Upper lobe of left lung (tissue), 6 donors: ENCODE data around the gene TGFBR3L. TPM values are rescaled to one million over a fixed set of nuclear protein-coding genes. Genes with fewer than 3 reads are reported as not detected.

ENCODE experiments used
- ATAC-seq, 2 donors: fragments of 200-7000 bp; cut with Tn5 transposase; one replicate each; pipeline ENCODE4 v1.9.1; 2022; ENCODE audit warnings: mild to moderate bottlenecking in 2 of 2, moderate library complexity in 2 of 2; ENCODE audit not compliant: low FRiP score in 2 of 2
- DNase-seq, 2 donors: peaks; one replicate each; pipeline ENCODE4 v3.0.0-alpha.2; 2019 to 2020
- H3K27ac ChIP-seq, 4 donors: fragments of 200-600 bp; sonication (generic); one replicate each; pipeline ENCODE4 v1.5.1; 2016 to 2019
- H3K27me3 ChIP-seq, 4 donors: fragments of 200-600 bp; sonication (generic); one replicate each; pipeline ENCODE4 v1.5.1; 2017 to 2019
- H3K36me3 ChIP-seq, 4 donors: fragments of 200-600 bp; sonication (generic); one replicate each; pipeline ENCODE4 v1.5.1; 2016 to 2019
- H3K4me1 ChIP-seq, 4 donors: fragments of 200-600 bp; sonication (generic); one replicate each; pipeline ENCODE4 v1.5.1; 2018 to 2019
- H3K4me3 ChIP-seq, 4 donors: fragments of 200-600 bp; sonication (generic); one replicate each; pipeline ENCODE4 v1.5.1; 2017 to 2019; ENCODE audit warnings: mild to moderate bottlenecking in 2 of 4, moderate library complexity in 1 of 4
- H3K9me3 ChIP-seq, 4 donors: fragments of 200-600 bp; sonication (generic); one replicate each; pipeline ENCODE4 v1.5.1; 2018 to 2019
- CTCF ChIP-seq, 6 experiments: fragments of 450-650 bp in 4 of 6; fragments of 200-600 bp in 2 of 6; sonication (generic) in 2 of 6; IDR thresholded peaks; one replicate each; pipeline ENCODE4 v1.5.1; 2016 to 2019; ENCODE audit warnings: antibody characterized with exemption in 6 of 6
- EP300 ChIP-seq, 4 donors: sonication (generic); formaldehyde crosslinking; IDR thresholded peaks; one replicate each; pipeline ENCODE4 v1.5.1; 2017; ENCODE audit warnings: antibody characterized with exemption in 4 of 4, control low read depth in 2 of 4
- POLR2A ChIP-seq, 4 donors: fragments of 450-650 bp; IDR thresholded peaks; one replicate each; pipeline ENCODE4 v1.5.1; 2016 to 2017; ENCODE audit warnings: antibody characterized with exemption in 4 of 4, mild to moderate bottlenecking in 2 of 4
- POLR2AphosphoS5 ChIP-seq, 2 donors: sonication (generic); formaldehyde crosslinking; IDR thresholded peaks; one replicate each; pipeline ENCODE4 v1.5.1; 2017; ENCODE audit warnings: antibody characterized with exemption in 2 of 2
- WGBS, 2 donors: methylation state at CpG; one replicate each; pipeline ENCODE4 v1.1.5; 2017 to 2018; 5-methylcytosine and 5-hydroxymethylcytosine counted together
- total RNA-seq, 6 donors: library from RNA; depleted of rRNA in 4 of 6; stranded (reverse); fragments of >200 nt in 4 of 6; gene quantifications; one replicate each; pipeline versions ENCODE4 v1.1.0 to v1.2.1, GENCODE V29; 2016 to 2021
- donor health status: DM: no; HTN: no; CAD: no; lungs with moderate emphysema.
- donor health status: DM: no; HTN: yes; CAD: no; lungs with severe emphysema.

TGFBR3L gene
- 1 to 10 TPM in 1 of 6 donors, under 1 TPM in 1, not detected in 4; 0.37 to 1.1 TPM for total RNA-seq

- Histone ChIP-seq H3K4me1 (peaks cover 25 to 45% (median 31%) of the 10 kb centered on the region in 4 donors), H3K27ac (no peak within 1 kb of the TSS), H3K27me3 (peaks cover 0 to 39% (median 27%) of the 10 kb centered on the region in 4 donors), H3K4me3 (no peak within 1 kb of the TSS), H3K9me3 (no peaks in the 10 kb centered on the region), H3K36me3 (peaks cover 26 to 39% (median 38%) of the 10 kb centered on the region in 4 donors)
- no peak for TF ChIP-seq POLR2A (IDR thresholded peaks at IDR 0.05)
- DNase-seq (peak in 1 of 2 donors; percentile 69), ATAC-seq (no peak)
- 70 to 75% methylated on average over 5 to 12 of the region's 12 CpGs for WGBS, 2 donors
Observed at GRCh38 chr19:7914598-7915045, at the start of gene TGFBR3L. TSS of gene TGFBR3L (plus strand) at chr19:7914830.

DNA sequence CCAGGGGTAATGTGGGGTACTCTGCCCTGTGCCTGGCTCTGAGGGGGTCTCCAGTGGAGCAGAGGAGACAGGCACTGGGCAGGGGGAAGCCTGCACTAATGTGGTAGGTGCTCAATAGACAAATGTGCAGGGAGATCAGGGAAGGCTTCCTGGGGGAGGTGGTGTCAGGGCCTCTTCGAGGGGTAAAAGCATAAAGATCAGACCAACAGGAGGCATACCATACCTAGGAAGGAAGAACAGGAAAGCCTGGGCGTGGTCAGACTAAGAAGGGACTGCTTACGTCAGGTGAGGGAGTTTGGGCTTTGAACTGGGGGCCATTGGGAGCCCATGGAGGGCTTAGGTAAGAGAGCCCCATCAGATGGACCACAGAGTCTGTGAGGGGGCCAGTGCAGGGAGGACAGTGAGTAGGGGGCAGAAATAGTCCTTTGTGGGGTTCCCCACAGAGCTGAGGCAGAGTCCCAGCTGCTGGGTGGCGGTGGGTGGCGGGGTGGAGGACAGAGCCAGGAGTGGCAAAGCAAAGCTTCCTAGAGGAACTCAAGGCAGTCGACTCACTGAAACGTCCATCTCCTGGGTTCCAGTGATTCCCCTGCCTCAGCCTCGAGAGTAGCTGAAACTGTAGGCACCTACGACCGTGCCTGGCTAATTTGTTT, 49.2 kb upstream of the TGFBR3L start:
- ATAC-seq (no peak), DNase-seq (peak in 1 of 2 donors; percentile 34)
- Histone ChIP-seq H3K27me3 (peaks cover 0 to 19% (median 3%) of the 10 kb centered on the region in 4 donors), H3K36me3 (no peaks in the 10 kb centered on the region), H3K4me1 (peaks cover 24 to 57% (median 32%) of the 10 kb centered on the region in 4 donors), H3K9me3 (no peaks in the 10 kb centered on the region), H3K4me3 (no peak overlapping the region), H3K27ac (no peak overlapping the region)
- TF ChIP-seq POLR2AphosphoS5 (IDR thresholded peaks at IDR 0.05) (no peak), EP300 (IDR thresholded peaks at IDR 0.05) (no peak), CTCF (IDR thresholded peaks at IDR 0.05) (no peak), POLR2A (IDR thresholded peaks at IDR 0.05) (no peak)
- 41 to 43% methylated on average over 10 of the region's 10 CpGs for WGBS, 2 donors

DNA sequence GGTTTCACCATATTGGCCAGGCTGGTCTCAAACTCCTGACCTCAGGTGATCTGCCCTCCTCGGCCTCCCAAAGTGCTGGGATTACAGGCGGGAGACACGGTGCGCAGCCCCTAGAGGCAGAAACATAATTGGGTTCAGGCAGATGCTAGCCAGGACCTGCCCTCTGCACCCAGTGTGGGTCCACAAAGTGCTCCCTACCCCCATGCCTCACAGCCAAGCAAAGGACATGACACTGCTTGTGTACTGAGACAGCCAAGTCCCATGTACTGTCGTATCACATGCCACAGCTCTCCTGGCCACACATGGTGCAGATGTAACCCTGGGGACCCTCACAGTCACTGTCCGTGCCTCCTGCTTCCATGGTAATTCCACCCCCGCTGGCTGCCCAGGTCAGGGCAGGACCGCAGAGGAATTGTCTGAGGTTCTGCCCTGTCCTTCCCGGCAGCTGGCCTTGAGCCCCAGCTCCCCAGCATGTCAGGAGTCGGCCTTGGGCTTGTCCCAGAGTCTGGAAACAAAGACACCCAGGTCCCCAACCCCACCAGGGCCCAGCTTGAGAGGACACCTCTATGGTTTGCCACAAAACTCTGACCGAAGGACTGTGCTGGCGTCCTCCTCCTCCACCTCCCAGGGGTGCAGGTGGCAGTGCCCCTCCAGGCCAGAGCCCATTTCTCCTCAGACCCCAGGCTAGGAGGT, 48.1 kb upstream of the TGFBR3L start:
- 79 to 85% methylated on average over 7 to 11 of the region's 12 CpGs for WGBS, 2 donors
- no peak for ATAC-seq
- Histone ChIP-seq H3K4me1 (peaks cover 34 to 64% (median 38%) of the 10 kb centered on the region in 4 donors), H3K9me3 (no peaks in the 10 kb centered on the region), H3K36me3 (no peaks in the 10 kb centered on the region), H3K4me3 (no peak overlapping the region), H3K27ac (no peak overlapping the region), H3K27me3 (peaks cover 0 to 19% (median 3%) of the 10 kb centered on the region in 4 donors)
- no peak for DNase-seq
- no peak for TF ChIP-seq EP300 (IDR thresholded peaks at IDR 0.05)
- no peak for TF ChIP-seq POLR2A (IDR thresholded peaks at IDR 0.05)
- no peak for TF ChIP-seq CTCF (IDR thresholded peaks at IDR 0.05)
- TF ChIP-seq POLR2AphosphoS5 (IDR thresholded peaks at IDR 0.05): no peak

DNA sequence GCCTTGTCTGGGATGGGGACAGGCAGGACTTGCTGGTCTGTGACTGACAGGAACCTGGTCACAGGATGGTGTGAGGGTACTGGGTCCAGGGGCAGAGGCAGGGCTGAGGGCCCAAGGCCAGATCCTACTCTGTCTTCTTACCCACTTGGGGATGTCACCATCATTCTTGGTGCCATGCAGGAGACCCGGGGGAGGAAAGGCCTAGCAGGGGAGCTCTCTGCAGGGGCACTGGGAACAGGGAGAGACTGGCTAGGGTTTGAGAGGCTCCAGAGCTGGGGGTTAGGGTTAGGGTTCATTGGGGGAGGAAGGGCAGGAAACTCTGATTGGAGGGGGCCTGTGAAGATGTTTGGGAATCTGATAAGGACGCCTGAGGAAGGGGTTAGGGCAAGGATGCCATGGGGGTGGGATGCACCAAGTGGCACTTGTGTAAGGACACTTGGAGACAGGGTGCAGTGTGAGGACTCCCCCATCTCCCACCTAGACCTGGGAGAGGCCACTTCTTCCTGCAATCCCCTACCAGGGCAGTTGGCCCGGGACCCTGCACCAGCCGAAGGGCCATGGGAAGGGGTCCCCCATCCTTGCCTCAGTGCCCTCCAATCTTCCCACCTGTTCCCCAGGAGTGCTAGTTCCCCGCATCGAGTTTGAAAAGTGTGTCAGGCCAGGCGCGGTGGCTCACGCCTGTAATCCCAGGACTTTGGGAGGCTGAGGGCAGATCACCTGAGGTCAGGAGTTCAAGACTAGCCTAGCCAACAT, 47.4 kb upstream of the TGFBR3L start:
- peaks cover 0 to 12% (median 1%) of the 10 kb centered on the region in 4 donors for H3K27me3 ChIP-seq
- H3K4me3 ChIP-seq: no peak overlapping the region
- H3K36me3 ChIP-seq: no peaks in the 10 kb centered on the region
- 87 to 89% methylated on average over 4 to 9 of the region's 9 CpGs for WGBS, 2 donors
- TF ChIP-seq CTCF (IDR thresholded peaks at IDR 0.05): no peak
- no peak for TF ChIP-seq POLR2A (IDR thresholded peaks at IDR 0.05)
- H3K4me1 ChIP-seq: peaks cover 34 to 64% (median 38%) of the 10 kb centered on the region in 4 donors
- no peaks in the 10 kb centered on the region for H3K9me3 ChIP-seq
- DNase-seq (no peak), ATAC-seq (no peak)
- no peak overlapping the region for H3K27ac ChIP-seq

DNA sequence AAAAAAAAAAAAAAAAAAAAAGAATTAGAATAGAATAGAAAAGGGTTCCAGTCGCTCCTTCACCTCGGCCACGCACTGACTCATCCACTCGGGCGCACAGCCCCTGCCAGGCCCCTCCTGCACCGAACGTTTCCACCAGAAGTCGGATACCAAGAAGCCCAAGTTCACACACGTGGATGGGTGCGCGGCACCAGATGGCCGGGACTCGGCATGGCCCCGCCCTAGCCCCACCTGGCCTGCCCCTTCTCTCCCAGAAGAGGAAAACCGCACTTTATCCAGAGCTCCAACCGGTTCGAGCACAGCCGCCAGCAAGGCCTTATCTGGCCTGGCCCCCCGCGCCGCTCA, 46.3 kb upstream of the TGFBR3L start:
- H3K27ac ChIP-seq: peak overlapping the region in 2 of 4 donors; percentile 73 to 77
- ATAC-seq (no peak), DNase-seq (no peak)
- peak overlapping the region in 3 of 4 donors; percentile 52 to 55 (median 54) for H3K4me3 ChIP-seq
- no peak for TF ChIP-seq EP300 (IDR thresholded peaks at IDR 0.05)
- TF ChIP-seq CTCF (IDR thresholded peaks at IDR 0.05): no peak
- no peak for TF ChIP-seq POLR2AphosphoS5 (IDR thresholded peaks at IDR 0.05)
- no peak for TF ChIP-seq POLR2A (IDR thresholded peaks at IDR 0.05)
- peaks cover 0 to 13% (median 7%) of the 10 kb centered on the region in 4 donors for H3K27me3 ChIP-seq
- peaks cover 34 to 64% (median 38%) of the 10 kb centered on the region in 4 donors for H3K4me1 ChIP-seq
- WGBS, 2 donors: 23 to 36% methylated on average over 21 of the region's 21 CpGs
- H3K36me3 ChIP-seq: no peaks in the 10 kb centered on the region
- no peaks in the 10 kb centered on the region for H3K9me3 ChIP-seq
